GM04504 (cell line): Measurements from ENCODE around the gene TOLLIP.
"Not testable (repeated sequence)": the region's sequence is repeated elsewhere in the genome, so short reads cannot be mapped to it uniquely, and the experiment has no call there.

ENCODE experiments used
- DNase-seq: peaks from one replicate; pipeline ENCODE4 v3.0.0-alpha.2; 2012; ENCODE audit warnings: low read depth

The TOLLIP gene

GRCh38 chr11:1263010-1263409 lies 46.4 kb downstream of the TOLLIP start:
- DNase-seq = no peak

- DNase-seq = peak; percentile 79
Observed at GRCh38 chr11:1262172-1263006, 47.0 kb downstream of the TOLLIP start.

DNA sequence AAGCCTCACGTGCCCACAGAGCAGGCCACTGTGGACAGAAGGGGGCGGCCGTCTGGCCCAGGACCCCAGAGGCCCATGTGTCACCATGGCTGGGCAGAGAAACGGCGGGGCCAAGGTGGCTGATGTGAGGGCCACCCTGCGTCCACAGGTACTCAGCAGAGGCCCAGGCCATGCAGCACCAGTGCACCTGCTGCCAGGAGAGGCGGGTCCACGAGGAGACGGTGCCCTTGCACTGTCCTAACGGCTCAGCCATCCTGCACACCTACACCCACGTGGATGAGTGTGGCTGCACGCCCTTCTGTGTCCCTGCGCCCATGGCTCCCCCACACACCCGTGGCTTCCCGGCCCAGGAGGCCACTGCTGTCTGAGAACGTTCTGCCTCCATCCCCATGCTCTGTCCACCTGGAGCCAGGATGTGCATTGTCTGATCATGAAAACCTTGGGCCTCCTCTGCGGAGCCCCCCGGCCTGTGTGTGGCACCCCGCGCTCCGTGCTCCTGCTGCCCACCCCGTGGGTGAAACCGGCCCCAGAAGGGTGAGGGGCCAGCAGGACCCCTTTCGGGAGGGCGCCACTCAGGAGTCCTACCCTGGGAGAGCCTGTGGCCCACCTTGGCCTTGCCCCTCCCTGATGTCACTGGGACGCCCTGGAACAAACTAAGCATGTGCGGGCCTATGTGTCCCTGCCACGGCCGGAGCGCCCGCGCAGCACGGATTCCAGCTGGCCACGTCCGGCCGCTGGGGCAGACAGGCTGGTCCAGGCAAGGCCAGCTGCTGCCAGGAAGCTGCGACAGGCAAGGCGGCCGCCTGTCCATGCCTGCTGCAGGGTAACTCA lies 48.0 kb downstream of the TOLLIP start:
- no peak for DNase-seq

GRCh38 chr11:1260620-1261019 lies 48.8 kb downstream of the TOLLIP start:
- DNase-seq = no peak

DNA sequence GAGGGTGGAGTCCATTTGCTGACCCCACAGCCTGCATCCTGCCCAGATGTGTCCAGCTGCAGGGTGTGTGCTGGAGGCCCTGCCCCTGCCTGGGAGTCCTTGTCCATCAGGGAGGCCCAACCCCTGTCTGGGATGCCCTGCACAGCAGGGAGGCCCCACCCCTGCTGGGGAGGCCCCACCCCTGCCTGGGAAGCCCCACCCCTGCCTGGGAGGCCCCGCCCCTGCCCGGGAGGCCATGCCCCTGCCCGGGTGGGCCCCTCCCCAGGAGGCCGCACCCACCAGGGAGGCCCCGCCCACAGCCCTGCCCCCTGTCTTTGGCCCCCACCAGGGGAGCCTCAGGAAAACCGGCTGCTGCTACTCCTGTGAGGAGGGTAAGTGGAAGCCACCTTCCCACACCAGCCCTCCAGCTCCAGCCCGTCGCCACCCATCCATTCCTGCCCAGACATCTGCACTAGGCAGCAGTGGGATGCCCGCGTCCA lies 49.4 kb downstream of the TOLLIP start:
- no peak for DNase-seq

DNA sequence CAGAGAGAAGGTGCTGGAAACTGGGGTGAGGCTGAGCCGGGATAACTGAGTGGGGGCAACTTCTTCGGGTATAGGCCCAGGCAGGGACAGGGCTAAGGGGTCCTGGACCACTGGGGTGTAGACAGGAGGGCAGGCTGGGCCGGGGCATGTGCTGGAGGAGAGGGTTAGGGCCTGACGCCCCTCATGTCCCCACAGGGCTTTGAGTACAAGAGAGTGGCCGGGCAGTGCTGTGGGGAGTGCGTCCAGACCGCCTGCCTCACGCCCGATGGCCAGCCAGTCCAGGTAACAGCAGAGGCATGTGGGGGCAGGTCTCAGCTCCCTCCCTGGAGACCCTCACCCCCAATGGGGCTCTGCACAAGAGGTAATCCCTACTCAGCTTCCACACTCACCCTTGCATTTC lies 49.9 kb downstream of the TOLLIP start:
- DNase-seq = no peak

GRCh38 chr11:1259076-1259461 lies 50.4 kb downstream of the TOLLIP start:
- DNase-seq = no peak

DNA sequence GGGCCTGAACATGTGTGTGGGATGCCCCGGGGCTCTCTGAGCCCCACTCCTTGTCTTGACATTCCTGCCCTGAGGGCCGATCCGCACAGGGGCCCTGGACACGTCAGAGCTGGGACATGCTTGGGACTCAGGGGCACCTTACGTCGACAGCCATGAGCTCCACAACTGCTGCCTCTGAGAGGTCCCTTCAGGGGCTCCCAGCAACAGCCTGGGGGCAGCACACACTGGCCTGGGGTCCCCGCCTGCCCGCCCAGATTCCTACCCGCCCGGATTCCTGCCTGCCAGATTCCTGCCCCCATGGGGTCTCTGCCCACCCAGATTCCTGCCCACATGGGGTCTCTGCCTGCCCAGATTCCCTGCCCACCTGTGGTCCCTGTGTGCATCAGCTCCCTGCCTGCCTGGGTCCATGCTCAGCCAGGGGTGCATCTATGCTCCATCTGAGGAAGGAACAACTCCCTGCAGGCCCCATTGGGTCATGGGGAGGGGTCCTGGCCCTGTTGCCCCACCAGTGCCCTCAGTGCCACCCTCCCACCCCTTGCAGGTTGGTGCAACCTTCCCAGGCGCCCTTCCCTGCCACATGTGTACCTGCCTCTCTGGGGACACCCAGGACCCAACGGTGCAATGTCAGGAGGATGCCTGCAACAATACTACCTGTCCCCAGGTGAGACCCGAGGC lies 50.9 kb downstream of the TOLLIP start:
- DNase-seq = no peak

DNA sequence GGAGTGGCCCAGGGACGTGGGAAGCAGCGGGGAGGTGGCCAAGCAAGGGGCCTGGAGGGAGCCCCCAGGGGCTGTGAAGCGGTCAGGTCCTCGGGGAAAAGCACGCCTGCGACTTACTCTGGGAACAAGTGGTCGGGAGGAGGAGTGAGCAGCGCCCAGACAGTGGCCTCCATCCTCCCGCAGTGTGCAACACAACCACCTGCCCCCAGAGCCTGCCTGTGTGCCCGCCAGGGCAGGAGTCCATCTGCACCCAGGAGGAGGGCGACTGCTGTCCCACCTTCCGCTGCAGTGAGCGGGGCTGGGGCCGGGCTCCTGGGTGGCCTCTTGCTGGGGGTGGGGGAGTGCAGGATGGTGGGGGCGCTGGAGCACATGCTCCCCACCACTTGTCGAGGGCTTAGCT lies 51.5 kb downstream of the TOLLIP start:
- no peak for DNase-seq

GRCh38 chr11:1257366-1257765 lies 52.1 kb downstream of the TOLLIP start:
- DNase-seq = no peak

DNA sequence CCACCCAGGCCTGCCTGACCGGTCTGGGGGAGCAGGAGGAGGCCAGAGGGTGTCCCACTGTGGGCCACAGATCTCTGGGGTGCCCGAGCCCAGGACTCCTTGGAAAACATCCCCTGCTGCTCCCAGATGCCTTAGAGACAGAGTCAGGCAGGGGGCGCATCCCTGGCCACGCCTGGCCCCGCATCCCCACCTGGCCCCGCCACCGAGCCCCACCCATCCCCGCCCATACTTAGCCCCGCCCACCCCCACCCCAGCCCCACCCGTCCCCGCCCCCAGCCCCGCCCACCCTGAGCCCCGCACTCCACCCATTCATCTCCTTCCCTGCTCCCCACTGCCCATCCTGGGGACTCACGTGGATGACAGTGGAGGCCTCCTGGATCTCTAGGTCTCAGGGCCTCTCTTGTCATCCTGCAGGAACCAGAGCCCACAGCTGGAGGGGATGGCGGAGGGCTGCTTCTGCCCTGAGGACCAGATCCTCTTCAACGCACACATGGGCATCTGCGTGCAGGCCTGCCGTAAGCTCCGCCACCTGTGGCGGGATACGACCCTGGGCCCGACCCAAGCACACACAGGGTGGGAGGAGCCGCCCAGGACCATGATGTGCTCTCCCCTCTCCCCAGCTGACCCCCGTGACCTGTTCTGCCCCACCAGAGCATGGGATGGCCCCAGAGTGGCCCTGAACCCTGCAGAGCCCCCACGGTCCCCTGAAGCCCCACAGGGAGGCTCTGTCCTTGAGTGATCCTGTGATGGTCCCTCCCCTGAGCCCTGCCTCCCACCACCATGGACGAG lies 53.0 kb downstream of the TOLLIP start:
- no peak for DNase-seq

- DNase-seq = no peak
Observed at GRCh38 chr11:1255151-1255550, 54.3 kb downstream of the TOLLIP start.

- DNase-seq = no peak
Observed at GRCh38 chr11:1254733-1255132, 54.7 kb downstream of the TOLLIP start.

GRCh38 chr11:1254086-1254648 lies 55.3 kb downstream of the TOLLIP start:
- DNase-seq = no peak

DNA sequence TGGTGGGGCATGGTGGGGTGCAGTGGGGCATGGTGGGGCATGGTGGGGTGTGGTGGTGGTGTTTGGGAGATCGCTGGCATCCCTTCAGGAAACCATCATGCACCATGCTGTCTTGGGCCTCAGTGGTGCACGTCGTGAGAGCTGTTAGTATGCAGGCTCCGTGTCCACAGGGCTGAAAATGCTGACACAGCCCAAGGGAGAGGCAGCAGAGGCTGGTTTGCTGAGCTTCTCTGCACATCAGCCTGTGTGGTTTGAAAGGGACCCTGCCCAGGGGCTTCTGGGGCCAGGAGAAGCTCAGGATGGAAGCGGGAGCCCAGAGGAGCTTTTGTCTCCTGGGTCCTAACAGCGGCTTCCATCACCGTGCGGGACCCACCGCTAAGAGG lies 56.3 kb downstream of the TOLLIP start:
- DNase-seq = no peak

DNA sequence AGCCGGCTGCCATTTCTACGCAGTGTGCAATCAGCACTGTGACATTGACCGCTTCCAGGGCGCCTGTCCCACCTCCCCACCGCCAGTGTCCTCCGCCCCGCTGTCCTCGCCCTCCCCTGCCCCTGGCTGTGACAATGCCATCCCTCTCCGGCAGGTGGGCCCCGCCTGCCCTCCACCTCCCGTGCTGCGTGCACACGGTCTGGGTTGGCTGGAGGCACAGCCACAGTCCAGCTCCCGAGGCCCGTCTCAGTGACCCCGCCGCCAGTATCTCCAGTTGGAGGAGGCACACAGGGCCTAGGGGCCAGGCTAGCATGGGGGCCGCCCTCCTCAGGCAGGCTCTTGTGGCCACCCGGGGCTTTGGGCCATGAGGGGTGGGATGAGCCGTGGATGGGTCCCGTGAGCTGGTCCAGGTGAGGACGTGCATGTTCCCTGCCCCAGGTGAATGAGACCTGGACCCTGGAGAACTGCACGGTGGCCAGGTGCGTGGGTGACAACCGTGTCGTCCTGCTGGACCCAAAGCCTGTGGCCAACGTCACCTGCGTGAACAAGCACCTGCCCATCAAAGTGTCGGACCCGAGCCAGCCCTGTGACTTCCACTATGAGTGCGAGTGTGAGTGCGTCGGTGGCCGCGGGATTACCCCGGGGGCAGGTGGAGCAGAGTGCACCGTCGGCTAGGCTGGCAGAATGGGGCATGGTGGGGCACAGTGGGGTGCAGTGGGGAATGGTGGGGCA lies 56.9 kb downstream of the TOLLIP start:
- DNase-seq = no peak

GRCh38 chr11:1251236-1251770 lies 58.1 kb downstream of the TOLLIP start:
- DNase-seq = no peak

- DNase-seq = not testable (repeated sequence)
Observed at GRCh38 chr11:1250411-1250810, 59.0 kb downstream of the TOLLIP start.

GRCh38 chr11:1248951-1249350 lies 60.5 kb downstream of the TOLLIP start:
- not testable (repeated sequence) for DNase-seq

DNA sequence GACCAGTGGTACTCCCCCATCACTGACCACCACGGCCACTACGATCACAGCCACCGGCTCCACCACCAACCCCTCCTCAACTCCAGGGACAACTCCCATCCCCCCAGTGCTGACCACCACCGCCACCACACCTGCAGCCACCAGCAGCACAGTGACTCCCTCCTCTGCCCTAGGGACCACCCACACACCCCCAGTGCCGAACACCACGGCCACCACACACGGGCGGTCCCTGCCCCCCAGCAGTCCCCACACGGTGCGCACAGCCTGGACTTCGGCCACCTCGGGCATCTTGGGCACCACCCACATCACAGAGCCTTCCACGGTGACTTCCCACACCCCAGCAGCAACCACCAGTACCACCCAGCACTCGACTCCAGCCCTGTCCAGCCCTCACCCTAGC lies 62.4 kb downstream of the TOLLIP start:
- DNase-seq = not testable (repeated sequence)
